ENCODE data around the gene VDR.
A peak's percentile ranks its signal among the peaks of the same experiment; 100 is the strongest.

- TF ChIP-seq CTCF (IDR thresholded peaks at IDR 0.05), result peak in 1 of 6 experiments; percentile 5
- TF ChIP-seq POLR2A (IDR thresholded peaks at IDR 0.05), result no peak
Observed at GRCh38 chr12:47894652-47895051, 10.1 kb downstream of the VDR start.
